OCI-LY1 (cell line): Measurements from ENCODE around the gene FAS.

Source experiments
- H2AFZ ChIP-seq: fragments of 200-600 bp; sonication (generic), shearing (Covaris generic); 2 replicates; pipeline ENCODE4 v1.6.0; 2014; ENCODE audit warnings: antibody characterized with exemption, mild to moderate bottlenecking, low read length
- H3F3A ChIP-seq: fragments of 200-600 bp; sonication (generic), shearing (Covaris generic); 2 replicates; pipeline ENCODE4 v1.6.0; 2014; ENCODE audit warnings: mild to moderate bottlenecking, antibody characterized with exemption, low read length, moderate library complexity; ENCODE audit not compliant: insufficient read depth
- H3K27ac ChIP-seq: fragments of 200-600 bp; sonication (generic); 2 replicates; pipeline ENCODE4 v1.5.1; 2014; ENCODE audit warnings: low read length, mixed run types, mild to moderate bottlenecking, low read depth; ENCODE audit not compliant: poor library complexity, severe bottlenecking
- H3K27me3 ChIP-seq: fragments of 200-600 bp; sonication (generic); 2 replicates; pipeline ENCODE4 v1.6.0; 2014; ENCODE audit warnings: antibody characterized with exemption, mild to moderate bottlenecking, low read length, moderate library complexity; ENCODE audit not compliant: insufficient read depth
- H3K36me3 ChIP-seq: fragments of 200-600 bp; sonication (generic); 2 replicates; pipeline ENCODE4 v1.6.1; 2014; ENCODE audit warnings: mild to moderate bottlenecking, antibody characterized with exemption, low read length, moderate library complexity, mixed read lengths; ENCODE audit not compliant: insufficient read depth
- H3K4me1 ChIP-seq: fragments of 200-600 bp; sonication (generic); 2 replicates; pipeline ENCODE4 v1.5.1; 2014; ENCODE audit warnings: mild to moderate bottlenecking, low read length, moderate library complexity; ENCODE audit not compliant: insufficient read depth, severe bottlenecking
- H3K4me2 ChIP-seq: fragments of 200-600 bp; sonication (generic), shearing (Covaris generic); 2 replicates; pipeline ENCODE4 v1.6.1; 2014; ENCODE audit warnings: low read length
- H3K4me3 ChIP-seq: fragments of 200-600 bp; sonication (generic); 2 replicates; pipeline ENCODE4 v1.5.1; 2014; ENCODE audit warnings: low read length, low read depth, mild to moderate bottlenecking, mixed read lengths; ENCODE audit not compliant: poor library complexity, severe bottlenecking
- H3K79me2 ChIP-seq: fragments of 200-600 bp; shearing (Covaris generic); 2 replicates; pipeline ENCODE4 v1.6.1; 2016; ENCODE audit warnings: mixed run types, low read length, mixed read lengths; ENCODE audit not compliant: insufficient read depth
- H3K9ac ChIP-seq: fragments of 200-600 bp; sonication (generic), shearing (Covaris generic); 2 replicates; pipeline ENCODE4 v1.6.1; 2014; ENCODE audit warnings: mild to moderate bottlenecking, low read length, mixed read lengths
- H3K9me2 ChIP-seq: fragments of 200-600 bp; sonication (generic), shearing (Covaris generic); 2 replicates; pipeline ENCODE4 v1.6.1; 2014; ENCODE audit warnings: low read depth, mild to moderate bottlenecking, low read length, mixed read lengths
- H3K9me3 ChIP-seq: fragments of 200-600 bp; shearing (Covaris generic); 2 replicates; pipeline ENCODE4 v1.6.1; 2014; ENCODE audit warnings: low read length, mixed read lengths
- H4K20me1 ChIP-seq: fragments of 200-600 bp; sonication (generic), shearing (Covaris generic); 2 replicates; pipeline ENCODE4 v1.6.0; 2016; ENCODE audit warnings: mild to moderate bottlenecking, low read length; ENCODE audit not compliant: insufficient read depth
- CTCF ChIP-seq: fragments of 200-600 bp; sonication (generic), shearing (Covaris generic); IDR thresholded peaks from 2 replicates; pipeline ENCODE4 v1.5.1; 2017; ENCODE audit warnings: mild to moderate bottlenecking, antibody characterized with exemption, low read length, moderate library complexity, mixed read lengths
- EZH2 ChIP-seq: fragments of 200-600 bp; sonication (generic), shearing (Covaris generic); IDR thresholded peaks from 2 replicates; pipeline ENCODE4 v1.8.0; 2017; ENCODE audit warnings: borderline replicate concordance, mixed run types, mild to moderate bottlenecking, antibody characterized with exemption, low read length, moderate library complexity, mixed read lengths

The FAS gene

GRCh38 chr10:89022734-89023133, 32.1 kb downstream of the FAS start:
- Histone ChIP-seq H3K9me2 (no peaks in the 10 kb centered on the region), H2AFZ (no peak overlapping the region), H3K79me2 (no peaks in the 10 kb centered on the region), H3K4me1 (no peaks in the 10 kb centered on the region), H3K9ac (no peak overlapping the region), H3F3A (no peaks in the 10 kb centered on the region), H3K4me3 (no peak overlapping the region), H4K20me1 (no peaks in the 10 kb centered on the region), H3K36me3 (no peaks in the 10 kb centered on the region), H3K27me3 (no peaks in the 10 kb centered on the region), H3K27ac (no peak overlapping the region), H3K9me3 (no peaks in the 10 kb centered on the region), H3K4me2 (no peak overlapping the region)
- TF ChIP-seq EZH2 (no peak), CTCF (no peak)

- no peak for TF ChIP-seq EZH2
- TF ChIP-seq CTCF, result no peak
- H3K9me2 ChIP-seq, result no peaks in the 10 kb centered on the region
- no peaks in the 10 kb centered on the region for H3K79me2 ChIP-seq
- no peak overlapping the region for H3K4me2 ChIP-seq
- no peak overlapping the region for H2AFZ ChIP-seq
- no peaks in the 10 kb centered on the region for H4K20me1 ChIP-seq
- no peaks in the 10 kb centered on the region for H3K9me3 ChIP-seq
- no peak overlapping the region for H3K27ac ChIP-seq
- no peaks in the 10 kb centered on the region for H3F3A ChIP-seq
- H3K4me3 ChIP-seq, result no peak overlapping the region
- no peak overlapping the region for H3K9ac ChIP-seq
- no peaks in the 10 kb centered on the region for H3K36me3 ChIP-seq
- H3K27me3 ChIP-seq, result no peaks in the 10 kb centered on the region
- H3K4me1 ChIP-seq, result no peaks in the 10 kb centered on the region
Measured at GRCh38 chr10:89025453-89025852, 34.9 kb downstream of the FAS start.

- H3F3A ChIP-seq, result no peaks in the 10 kb centered on the region
Measured at GRCh38 chr10:89029181-89029580, 38.6 kb downstream of the FAS start.

More at GRCh38 chr10:89029181-89029580, 38.6 kb downstream of the FAS start:
- Histone ChIP-seq H3K9ac (no peak overlapping the region), H3K79me2 (no peaks in the 10 kb centered on the region), H3K4me2 (no peak overlapping the region), H4K20me1 (no peaks in the 10 kb centered on the region), H3K9me2 (no peaks in the 10 kb centered on the region), H3K27ac (no peak overlapping the region), H3K36me3 (no peaks in the 10 kb centered on the region), H3K9me3 (no peaks in the 10 kb centered on the region), H3K4me1 (no peaks in the 10 kb centered on the region), H3K4me3 (no peak overlapping the region), H3K27me3 (no peaks in the 10 kb centered on the region), H2AFZ (no peak overlapping the region)
- TF ChIP-seq EZH2, result no peak
- TF ChIP-seq CTCF, result no peak
